Pancreas (tissue), 10 donors: ENCODE measurements around the gene FSTL4. TPM values are rescaled to one million over a fixed set of nuclear protein-coding genes. Genes with fewer than 3 reads are reported as not detected.

Experiments
- ATAC-seq, 4 donors: fragments of 200-7000 bp; cut with Tn5 transposase; one replicate each; pipeline versions ENCODE4 v1.8.0 to v1.9.1; 2020; ENCODE audit warnings: mild to moderate bottlenecking in 4 of 4, moderate library complexity in 4 of 4
- DNase-seq, 6 donors: peaks; one replicate each; pipeline ENCODE4 v3.0.0-alpha.2; 2020
- FAIRE-seq: peaks from 2 replicates; lab custom pipeline; 2012; peaks lifted over from hg19 to GRCh38; lab: Jason Lieb, UNC
- H3K27ac ChIP-seq, 4 donors: fragments of 200-600 bp; sonication (generic); 1 replicate in 3 of 4; 2 replicates in 1 of 4; pipeline versions ENCODE4 v1.5.0 to v1.8.0; 2020
- H3K27me3 ChIP-seq, 4 donors: fragments of 200-600 bp; one replicate each; pipeline ENCODE4 v1.8.0; 2021
- H3K36me3 ChIP-seq, 3 donors: fragments of 200-600 bp; sonication (generic) in 1 of 3; one replicate each; pipeline versions ENCODE4 v1.5.0 to v1.8.0; 2020 to 2021
- H3K4me1 ChIP-seq, 3 donors: fragments of 200-600 bp; one replicate each; pipeline ENCODE4 v1.8.0; 2021
- H3K4me3 ChIP-seq, 4 donors: fragments of 200-600 bp; sonication (generic) in 2 of 4; one replicate each; pipeline versions ENCODE4 v1.5.0 to v1.8.0; 2020 to 2021
- H3K9me3 ChIP-seq, 4 donors: fragments of 200-600 bp; one replicate each; pipeline ENCODE4 v1.8.0; 2021
- WGBS, 2 donors: extraction: QIAGEN DNeasy Blood & Tissue Kit; methylation state at CpG; one replicate each; pipeline ENCODE4 v1.1.7; 2013; 5-methylcytosine and 5-hydroxymethylcytosine counted together
- intact Hi-C, 3 donors: fragments of 100-400 bp; cut with DNase I; formaldehyde crosslinking; loops; one replicate each; pipeline versions ENCODE4 v1.11.1 to v1.14.2; 2022
- polyA plus RNA-seq, 2 donors: library from polyadenylated mRNA; stranded (reverse); fragments of 200-250 nt; gene quantifications; one replicate each; pipeline ENCODE4 v1.2.3, GENCODE V29; 2013
- total RNA-seq, 6 donors: library from RNA; stranded (reverse); fragmentation: NEBNext Ultra II Directional in 4 of 6; extraction: Animal tissue kit (Norgen Biotek cat#: 25700) in 4 of 6; gene quantifications; one replicate each; pipeline versions ENCODE4 v1.2.1 to v1.2.4, GENCODE V29; 2021 to 2023
- TF ChIP-seq, protein P1 (sequence below), 4 donors: fragments of 200-600 bp; sonication (generic) in 3 of 4; IDR thresholded peaks; one replicate each; pipeline versions ENCODE4 v1.5.0 to v1.8.0; 2021; ENCODE audit warnings: antibody characterized with exemption in 4 of 4
- donor health status: healthy with polysubstance abuse.
- donor health status: DM: no; HTN: no; CAD: no; lungs with moderate emphysema.
- donor health status: DM: no; HTN: no; CAD: no.
- donor health status: control.
- donor health status: control.
- donor health status: Bipolar disorder and iron deficiency.
- donor health status: DM: yes; HTN: yes; CAD: no.
- donor health status: DM: no; HTN: no; CAD: no.
- donor health status: DM: no; HTN: no; CAD: no.
- donor health status: DM: yes; HTN: yes; CAD: no.

The FSTL4 gene
- total and polyA plus RNA-seq, 8 donors, result 0.68 to 2.4 (median 1.4) TPM

DNA sequence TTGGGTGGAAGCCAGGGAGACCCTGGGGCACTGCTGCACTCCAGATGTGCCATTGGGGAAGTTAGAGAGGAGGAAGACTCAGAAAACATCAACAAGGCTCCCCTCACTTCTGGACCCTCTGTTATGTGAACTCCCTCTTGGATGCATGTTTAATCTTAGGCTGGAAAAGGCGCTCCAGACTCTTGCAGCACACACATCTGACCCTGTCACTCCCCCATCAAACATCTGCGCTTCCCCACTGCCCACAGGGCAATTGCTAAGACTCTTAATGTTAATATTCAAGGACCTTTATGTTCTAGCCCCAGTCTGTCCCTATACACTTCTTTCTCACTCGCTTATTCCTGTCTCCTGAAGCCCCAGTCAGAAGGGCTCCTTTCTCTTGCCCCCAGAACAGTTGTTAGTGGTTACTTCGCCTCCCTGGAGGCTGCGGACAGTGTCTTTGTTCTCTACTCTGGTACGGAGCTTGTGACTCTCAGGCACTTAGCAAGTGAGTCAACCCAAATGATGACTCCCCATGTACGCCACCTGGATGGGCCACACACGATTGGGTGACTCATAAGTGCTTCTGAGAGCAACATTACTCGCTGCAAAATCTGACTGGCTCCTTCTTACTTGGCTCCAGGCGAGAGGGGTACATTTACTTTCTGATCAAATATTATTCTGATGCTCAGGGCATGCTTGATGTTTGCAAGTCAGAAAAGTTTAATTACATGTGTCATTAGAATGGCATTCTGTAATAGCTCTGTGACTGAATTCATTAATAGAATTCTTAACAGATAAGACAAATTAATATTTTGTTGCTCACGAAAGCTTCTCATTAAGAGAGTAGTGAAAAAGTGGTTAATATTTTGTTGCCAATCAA, 366.9 kb downstream of the FSTL4 start:
- peak in 1 of 4 donors; percentile 49 for ATAC-seq
- no peaks in the 10 kb centered on the region for H3K36me3 ChIP-seq
- DNase-seq, result no peak
- intact Hi-C loops, result no loop called here
- H3K4me3 ChIP-seq, result no peak overlapping the region
- FAIRE-seq, result no peak
- H3K27ac ChIP-seq, result no peak overlapping the region
- H3K4me1 ChIP-seq, result no peaks in the 10 kb centered on the region
- TF ChIP-seq, protein P1, sequence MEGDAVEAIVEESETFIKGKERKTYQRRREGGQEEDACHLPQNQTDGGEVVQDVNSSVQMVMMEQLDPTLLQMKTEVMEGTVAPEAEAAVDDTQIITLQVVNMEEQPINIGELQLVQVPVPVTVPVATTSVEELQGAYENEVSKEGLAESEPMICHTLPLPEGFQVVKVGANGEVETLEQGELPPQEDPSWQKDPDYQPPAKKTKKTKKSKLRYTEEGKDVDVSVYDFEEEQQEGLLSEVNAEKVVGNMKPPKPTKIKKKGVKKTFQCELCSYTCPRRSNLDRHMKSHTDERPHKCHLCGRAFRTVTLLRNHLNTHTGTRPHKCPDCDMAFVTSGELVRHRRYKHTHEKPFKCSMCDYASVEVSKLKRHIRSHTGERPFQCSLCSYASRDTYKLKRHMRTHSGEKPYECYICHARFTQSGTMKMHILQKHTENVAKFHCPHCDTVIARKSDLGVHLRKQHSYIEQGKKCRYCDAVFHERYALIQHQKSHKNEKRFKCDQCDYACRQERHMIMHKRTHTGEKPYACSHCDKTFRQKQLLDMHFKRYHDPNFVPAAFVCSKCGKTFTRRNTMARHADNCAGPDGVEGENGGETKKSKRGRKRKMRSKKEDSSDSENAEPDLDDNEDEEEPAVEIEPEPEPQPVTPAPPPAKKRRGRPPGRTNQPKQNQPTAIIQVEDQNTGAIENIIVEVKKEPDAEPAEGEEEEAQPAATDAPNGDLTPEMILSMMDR (IDR thresholded peaks at IDR 0.05), result no peak
- no peaks in the 10 kb centered on the region for H3K9me3 ChIP-seq
- 73 to 83% methylated on average over 11 of the region's 11 CpGs for WGBS, 2 donors
- H3K27me3 ChIP-seq, result no peaks in the 10 kb centered on the region

- Histone ChIP-seq H3K9me3 (no peaks in the 10 kb centered on the region), H3K27me3 (no peaks in the 10 kb centered on the region), H3K27ac (no peak overlapping the region), H3K4me1 (no peaks in the 10 kb centered on the region), H3K4me3 (no peak overlapping the region), H3K36me3 (no peaks in the 10 kb centered on the region)
- 67 to 78% methylated on average over 7 of the region's 7 CpGs for WGBS, 2 donors
- TF ChIP-seq, protein P1 (IDR thresholded peaks at IDR 0.05), result no peak
- DNase-seq (no peak), ATAC-seq (no peak), FAIRE-seq (no peak)
- intact Hi-C loops, result no loop called here
Observed at GRCh38 chr5:133244242-133244641, 368.1 kb downstream of the FSTL4 start.

GRCh38 chr5:133243196-133243595, 369.1 kb downstream of the FSTL4 start:
- 91 to 95% methylated on average over 3 of the region's 3 CpGs for WGBS, 2 donors
- intact Hi-C loops, result no loop called here
- Histone ChIP-seq H3K9me3 (no peaks in the 10 kb centered on the region), H3K27ac (no peak overlapping the region), H3K36me3 (no peaks in the 10 kb centered on the region), H3K4me3 (no peak overlapping the region), H3K4me1 (no peaks in the 10 kb centered on the region), H3K27me3 (no peaks in the 10 kb centered on the region)
- ATAC-seq (no peak), FAIRE-seq (no peak), DNase-seq (no peak)
- TF ChIP-seq, protein P1 (IDR thresholded peaks at IDR 0.05), result no peak

GRCh38 chr5:133242221-133242835, 370.0 kb downstream of the FSTL4 start:
- DNase-seq, result no peak
- H3K4me3 ChIP-seq, result no peak overlapping the region
- no peaks in the 10 kb centered on the region for H3K36me3 ChIP-seq
- no peaks in the 10 kb centered on the region for H3K4me1 ChIP-seq
- no peaks in the 10 kb centered on the region for H3K27me3 ChIP-seq
- no peak for FAIRE-seq
- intact Hi-C loops, result no loop called here
- no peaks in the 10 kb centered on the region for H3K9me3 ChIP-seq
- TF ChIP-seq, protein P1 (IDR thresholded peaks at IDR 0.05), result no peak
- ATAC-seq, result no peak
- H3K27ac ChIP-seq, result no peak overlapping the region
- 82 to 86% methylated on average over 4 of the region's 4 CpGs for WGBS, 2 donors
